ENCODE measurements around the gene POLDIP3.
"Not testable (repeated sequence)": the region's sequence is repeated elsewhere in the genome, so short reads cannot be mapped to it uniquely, and the experiment has no call there.

POLDIP3 gene

GRCh38 chr22:42617155-42617983 lies 2.7 kb upstream of the POLDIP3 start:
- no peak for DNase-seq

DNA sequence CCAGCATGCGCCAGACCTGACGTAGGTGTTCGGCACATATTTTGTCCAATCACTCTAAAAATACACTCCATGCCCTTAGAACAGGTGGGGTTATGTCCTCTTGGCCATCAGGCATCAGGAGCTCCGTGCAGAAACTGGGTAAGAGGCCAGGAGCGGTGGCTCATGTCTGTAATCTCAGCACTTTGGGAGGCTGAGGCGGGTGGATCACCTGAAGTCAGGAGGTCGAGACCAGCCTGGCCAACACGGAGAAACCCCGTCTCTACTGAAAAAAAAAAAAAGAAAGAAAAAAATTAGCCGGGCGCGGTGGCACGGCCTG lies 1.1 kb upstream of the POLDIP3 start:
- not testable (repeated sequence) for DNase-seq

DNA sequence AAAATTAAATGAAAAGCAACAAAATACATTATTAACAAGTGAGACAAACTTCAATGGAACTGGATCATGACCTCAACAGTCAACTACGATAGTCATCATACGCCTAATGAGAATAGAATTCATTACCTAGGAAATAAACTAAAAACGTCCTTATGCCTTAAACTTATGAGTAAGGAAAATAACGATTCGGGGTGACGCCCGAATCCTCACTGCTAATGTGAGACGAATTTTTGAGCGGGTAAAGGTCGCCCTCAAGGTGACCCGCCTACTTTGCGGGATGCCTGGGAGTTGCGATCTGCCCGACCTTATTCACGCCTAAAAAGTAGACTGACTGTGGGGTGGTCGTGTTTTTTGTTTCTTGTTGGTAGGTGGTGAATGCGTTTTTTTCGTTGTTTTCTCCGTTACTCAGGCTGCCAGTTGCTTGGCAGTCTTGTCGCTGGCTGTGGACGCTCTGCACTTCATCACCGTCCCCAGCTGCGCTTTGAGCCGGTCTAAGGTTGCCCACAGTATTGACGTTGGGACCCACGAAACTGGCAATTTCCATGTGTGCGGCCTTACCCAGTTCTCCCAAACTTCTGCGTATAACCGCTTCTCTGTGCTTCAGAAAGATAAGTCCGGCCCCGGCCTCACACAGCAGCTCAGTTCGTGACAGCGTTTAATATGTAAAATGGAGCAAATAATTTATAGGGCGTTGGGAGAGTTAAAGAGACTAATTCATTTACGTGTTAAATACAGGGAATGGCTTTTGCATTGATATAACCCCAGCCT lies 593 bp upstream of the POLDIP3 start:
- peak; percentile 90 for DNase-seq

DNA sequence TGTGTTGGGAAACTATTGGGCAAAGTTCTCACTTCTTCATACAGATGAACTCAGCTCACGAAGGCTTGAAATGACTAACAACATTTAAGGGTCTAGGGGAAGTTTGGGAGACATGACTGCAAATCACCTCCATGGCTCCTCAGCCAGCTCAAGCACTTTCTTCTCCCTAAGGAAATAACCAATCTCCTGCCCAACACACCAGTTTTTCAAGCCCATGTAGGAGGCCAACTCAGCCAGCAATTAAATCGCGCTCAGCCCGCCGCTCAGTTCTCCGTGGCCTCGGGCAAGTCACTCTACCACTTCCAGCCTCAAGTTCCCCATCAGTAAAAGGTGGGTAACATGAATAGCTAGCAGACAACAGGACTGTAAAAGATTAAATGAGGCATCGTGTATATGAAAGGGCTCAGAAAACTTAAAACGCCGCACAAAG lies 796 bp downstream of the POLDIP3 start:
- DNase-seq = no peak

GRCh38 chr22:42612336-42612735 lies 2.3 kb downstream of the POLDIP3 start:
- no peak for DNase-seq

DNA sequence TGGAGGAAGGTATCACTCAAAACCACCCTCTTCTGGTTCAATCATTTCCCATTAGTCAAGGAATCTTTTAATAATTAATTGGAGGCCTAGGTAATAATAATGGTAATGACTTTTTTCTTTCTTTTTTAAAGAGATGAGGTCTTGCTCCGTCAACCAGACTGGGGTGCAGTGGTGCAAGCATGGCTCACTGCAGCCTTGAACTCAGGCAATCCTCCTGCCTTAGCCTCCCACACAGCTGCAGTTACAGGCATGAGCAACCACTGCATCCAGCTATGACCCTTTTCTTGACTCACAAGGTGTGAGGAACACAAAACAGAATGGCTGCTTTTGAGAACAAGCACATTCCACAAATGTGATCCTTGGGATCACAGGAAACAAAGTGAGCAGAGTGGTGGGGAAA lies 3.6 kb downstream of the POLDIP3 start:
- DNase-seq = no peak

GRCh38 chr22:42610186-42610585 lies 4.5 kb downstream of the POLDIP3 start:
- DNase-seq = no peak

DNA sequence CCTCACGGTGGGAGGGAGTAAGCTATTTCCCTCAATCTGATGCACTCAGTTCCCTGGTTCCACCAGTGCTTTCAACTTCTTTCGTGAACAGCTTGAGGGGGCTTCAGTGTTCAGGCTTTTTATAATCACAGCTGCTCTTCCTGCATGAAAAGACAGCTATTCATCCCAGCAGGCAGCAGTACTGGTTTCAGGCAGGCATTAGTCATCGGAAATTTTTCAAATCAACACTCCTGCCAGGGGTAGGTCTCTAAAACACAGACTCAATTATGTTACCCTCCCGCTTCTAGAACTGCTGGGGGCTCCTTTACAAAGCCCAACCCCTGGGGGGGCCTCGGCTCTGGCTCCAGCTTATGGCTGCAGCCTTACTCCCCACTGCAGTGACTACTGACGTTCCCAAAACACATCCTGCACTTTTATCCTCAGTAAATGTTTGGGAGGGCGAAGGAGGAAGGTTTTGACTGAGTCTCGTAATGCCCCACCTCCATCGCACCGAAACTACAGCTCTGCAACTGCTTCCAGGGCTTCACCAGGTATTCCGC lies 5.8 kb downstream of the POLDIP3 start:
- peak; percentile 28 for DNase-seq

DNA sequence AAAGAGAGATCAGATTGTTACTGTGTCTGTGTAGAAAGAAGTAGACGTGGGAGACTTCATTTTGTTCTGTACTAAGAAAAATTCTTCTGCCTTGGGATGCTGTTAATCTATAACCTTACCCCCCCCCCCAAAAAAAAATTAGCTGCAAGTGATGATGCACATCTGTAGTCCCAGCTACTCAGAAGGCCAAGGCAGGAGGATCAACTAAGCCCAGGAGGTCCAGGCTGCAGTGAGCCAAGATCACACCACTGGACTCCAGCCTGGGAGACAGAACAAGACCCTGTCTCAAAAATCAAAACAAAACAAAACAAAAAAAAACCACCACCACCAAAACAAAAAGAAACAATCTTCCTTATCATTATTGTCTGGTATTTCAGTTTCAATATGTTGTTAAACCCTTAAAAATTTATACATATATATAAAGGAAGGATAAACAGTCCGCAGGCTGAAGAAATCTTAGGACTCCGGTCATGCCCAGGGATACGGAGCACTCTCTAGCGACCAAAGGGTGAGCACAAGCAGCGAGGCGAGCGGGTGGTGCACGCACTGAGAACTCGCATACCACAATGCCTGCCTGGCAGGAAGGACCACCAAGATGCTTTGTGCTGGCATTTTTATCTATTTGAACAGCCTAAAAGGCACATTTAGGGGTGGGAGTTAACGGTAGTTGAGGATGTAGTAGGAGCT lies 6.4 kb downstream of the POLDIP3 start:
- DNase-seq = no peak

DNA sequence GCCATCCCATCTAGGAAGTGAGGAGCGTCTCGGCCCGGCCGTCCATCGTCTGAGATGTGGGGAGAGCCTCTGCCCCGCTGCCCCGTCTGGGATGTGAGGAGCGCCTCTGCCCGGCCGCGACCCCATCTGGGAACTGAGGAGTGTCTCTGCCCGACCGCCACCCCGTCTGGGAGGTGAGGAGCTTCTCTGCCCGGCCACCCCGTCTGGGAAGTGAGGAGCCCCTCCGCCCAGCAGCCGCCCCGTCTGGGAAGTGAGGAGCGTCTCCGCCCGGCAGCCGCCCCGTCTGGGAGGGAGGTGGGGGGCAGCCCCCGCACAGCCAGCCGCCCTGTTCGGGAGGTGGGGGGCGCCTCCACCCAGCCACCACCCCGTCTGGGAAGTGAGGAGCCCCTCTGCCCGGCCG lies 7.0 kb downstream of the POLDIP3 start:
- DNase-seq = not testable (repeated sequence)

DNA sequence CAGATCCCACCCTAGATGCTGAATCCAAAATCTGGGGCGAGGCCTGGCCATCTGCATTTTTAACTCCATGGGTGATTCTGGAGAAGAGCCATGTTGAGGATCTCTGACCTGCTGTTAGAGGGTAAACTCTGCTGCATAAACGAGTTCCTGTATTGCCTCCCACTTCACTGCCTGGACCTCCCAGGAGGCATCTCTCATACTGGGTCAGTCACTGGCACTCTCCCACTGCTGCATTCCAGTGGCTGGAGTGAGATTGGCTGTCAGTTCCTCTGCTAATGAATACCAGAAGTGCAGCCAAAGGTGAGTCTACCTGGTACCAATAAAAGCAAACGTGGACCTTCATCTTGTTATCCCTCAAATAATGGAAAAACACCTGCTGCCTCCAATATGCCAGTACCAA lies 10.3 kb downstream of the POLDIP3 start:
- no peak for DNase-seq

DNA sequence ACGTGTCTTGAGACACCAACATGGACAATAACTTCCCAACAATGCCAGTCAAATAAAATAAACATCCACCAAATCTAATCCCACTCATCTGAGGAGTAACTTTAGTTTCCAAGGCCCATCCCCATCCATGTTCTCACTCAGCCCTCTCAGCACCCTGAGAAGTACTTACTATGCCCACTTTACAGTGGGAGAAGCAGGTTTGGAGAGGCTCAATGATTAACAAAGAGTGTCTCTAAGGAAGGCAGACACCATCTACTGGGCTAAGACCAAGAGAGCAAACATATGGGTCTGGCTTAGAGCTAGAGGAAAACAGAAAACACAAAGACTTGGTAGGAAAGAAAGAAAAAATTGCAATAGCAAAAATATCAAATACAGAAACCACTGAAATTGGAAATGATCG lies 11.3 kb downstream of the POLDIP3 start:
- DNase-seq = no peak

DNA sequence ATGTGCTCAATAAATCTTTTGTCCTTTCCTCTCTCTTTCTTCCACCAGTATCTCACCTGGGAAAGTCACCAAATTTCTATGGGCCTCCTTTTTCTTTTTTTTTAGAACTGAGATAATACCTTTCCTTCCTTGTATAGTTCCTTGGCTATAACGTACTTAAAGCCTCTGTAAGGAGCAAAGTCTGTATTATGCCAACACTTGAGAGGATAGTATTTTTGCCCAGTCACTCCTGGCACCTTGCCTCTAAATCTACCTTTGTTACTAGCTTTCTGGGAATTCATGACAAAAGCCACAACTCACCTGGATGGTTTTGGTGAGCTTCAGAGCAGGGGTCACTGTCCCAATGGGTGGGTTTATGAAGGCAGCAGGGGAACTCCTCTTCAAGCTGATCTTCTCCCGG lies 12.2 kb downstream of the POLDIP3 start:
- no peak for DNase-seq

- no peak for DNase-seq
Observed at GRCh38 chr22:42601879-42602465, 12.7 kb downstream of the POLDIP3 start.

- DNase-seq = no peak
Observed at GRCh38 chr22:42596863-42597530, 17.7 kb downstream of the POLDIP3 start.

GRCh38 chr22:42596336-42596735 lies 18.3 kb downstream of the POLDIP3 start:
- DNase-seq = no peak

DNA sequence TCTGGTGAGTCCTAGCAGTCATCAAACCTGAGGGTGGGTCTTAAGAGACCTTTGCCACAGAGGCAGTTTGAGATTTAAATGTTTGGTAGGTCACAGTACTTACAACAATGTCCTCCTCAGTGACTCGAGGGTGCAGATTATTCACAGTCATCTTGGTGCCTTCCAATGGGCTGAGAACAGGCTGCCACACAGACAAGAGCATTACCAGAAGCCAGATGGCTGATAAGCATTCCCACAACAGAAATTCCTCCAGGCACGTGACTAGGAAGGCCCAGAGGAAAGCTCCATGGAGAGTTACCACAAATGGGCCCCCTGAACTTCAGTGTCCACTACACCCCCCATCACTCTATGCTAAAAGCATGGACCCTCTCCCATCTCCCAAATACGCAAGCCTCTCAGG lies 19.2 kb downstream of the POLDIP3 start:
- DNase-seq = no peak

GRCh38 chr22:42591987-42592386 lies 22.7 kb downstream of the POLDIP3 start:
- DNase-seq = no peak

- no peak for DNase-seq
Observed at GRCh38 chr22:42587588-42588175, 27.0 kb downstream of the POLDIP3 start.

- no peak for DNase-seq
Observed at GRCh38 chr22:42586381-42586780, 28.3 kb downstream of the POLDIP3 start.

DNA sequence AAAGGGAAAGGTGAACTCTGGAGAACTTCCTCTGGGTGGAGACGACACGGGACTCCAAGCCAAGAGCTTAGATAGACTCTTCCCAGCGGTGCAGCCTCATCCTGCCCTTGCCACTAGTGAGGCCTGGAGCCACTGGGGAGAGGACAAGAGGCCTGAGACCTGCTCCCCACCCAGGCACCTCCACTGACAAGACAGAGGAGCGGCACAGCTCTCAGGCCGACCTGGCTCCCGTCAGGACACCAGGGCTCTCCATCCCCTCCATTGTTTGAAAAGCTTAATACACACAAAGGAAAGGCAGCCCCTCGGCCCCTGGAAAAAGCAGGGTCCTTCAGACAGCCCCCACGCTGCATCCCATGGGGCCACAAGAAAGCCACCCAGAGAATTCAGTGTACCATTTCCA lies 29.6 kb downstream of the POLDIP3 start:
- no peak for DNase-seq

DNA sequence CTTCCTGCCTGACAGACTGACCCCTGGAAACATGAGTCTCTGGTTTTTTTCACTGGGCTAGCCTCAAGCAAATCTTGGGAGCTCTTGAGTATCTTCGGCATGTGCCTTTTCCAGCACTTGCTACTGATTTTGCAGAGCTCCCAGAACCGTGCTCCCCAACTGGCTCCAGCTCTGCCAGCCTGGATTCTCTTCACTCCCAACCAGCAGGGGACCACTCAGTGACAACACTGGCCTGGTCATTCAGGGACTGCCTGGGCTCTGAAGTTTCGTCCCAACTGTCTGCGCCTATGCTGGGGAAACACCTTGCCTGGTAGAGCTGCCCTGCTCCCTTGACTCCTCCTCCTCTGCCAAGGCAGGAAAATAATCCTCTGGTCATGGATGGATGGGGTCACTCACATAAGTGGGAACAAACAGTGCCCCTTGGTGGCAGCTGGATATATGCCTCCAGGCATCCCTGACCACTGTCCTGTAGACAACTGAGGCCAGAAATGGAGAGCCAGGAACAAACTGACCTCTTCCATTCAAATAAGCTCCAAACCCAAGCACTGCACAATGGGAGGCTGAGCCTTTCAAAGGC lies 30.2 kb downstream of the POLDIP3 start:
- DNase-seq = no peak
